H1 (cell line): ENCODE data around the gene PKP1. TPM values are rescaled to one million over a fixed set of nuclear protein-coding genes. Genes with fewer than 3 reads are reported as not detected.
"Not testable (repeated sequence)": the region's sequence is repeated elsewhere in the genome, so short reads cannot be mapped to it uniquely, and the experiment has no call there.

ENCODE experiments used
- CTCF ChIA-PET: fragments of 300-600 bp; sonication (Branson Sonifier 250); formaldehyde crosslinking; loops from one replicate; lab custom pipeline; 2021; ENCODE audit not compliant: partially characterized antibody; lab: Charles Lee
- POLR2A ChIA-PET: fragments of 300-600 bp; sonication (Branson Sonifier 250); formaldehyde crosslinking; loops from one replicate; lab custom pipeline; 2021; ENCODE audit warnings: inconsistent platforms; ENCODE audit not compliant: partially characterized antibody; lab: Charles Lee
- DNase-seq, 2 experiments: peaks; one replicate each; pipeline versions ENCODE4 v3.0.0 to v3.0.0-alpha.2; 2010 to 2022; ENCODE audit warnings: low spot score in 2 of 2, low read depth in 1 of 2, mixed read lengths in 1 of 2
- FAIRE-seq: peaks from 2 replicates; lab custom pipeline; 2011; peaks lifted over from hg19 to GRCh38; lab: Jason Lieb, UNC
- H2AFZ ChIP-seq: 2 replicates; pipeline ENCODE4 v1.8.1; 2012; ENCODE audit warnings: low read length, inconsistent platforms
- H2AK5ac ChIP-seq: 2 replicates; pipeline ENCODE4 v1.6.1; 2013; ENCODE audit warnings: low read depth, low read length
- H2BK120ac ChIP-seq: replicated peaks from 2 replicates; pipeline ENCODE3; 2013; ENCODE audit warnings: low read depth, low read length, inconsistent platforms
- H2BK12ac ChIP-seq: 2 replicates; pipeline ENCODE4 v1.6.1; 2013; ENCODE audit warnings: low read depth, low read length
- H2BK15ac ChIP-seq: 2 replicates; pipeline ENCODE4 v1.6.1; 2013; ENCODE audit warnings: low read length
- H2BK20ac ChIP-seq: 2 replicates; pipeline ENCODE4 v1.6.1; 2013; ENCODE audit warnings: low read length
- H2BK5ac ChIP-seq: 2 replicates; pipeline ENCODE4 v1.6.1; 2013; ENCODE audit warnings: low read depth, low read length
- H3K14ac ChIP-seq: 2 replicates; pipeline ENCODE4 v1.6.1; 2013; ENCODE audit warnings: inconsistent platforms; ENCODE audit not compliant: insufficient read length
- H3K18ac ChIP-seq: 2 replicates; pipeline ENCODE4 v1.6.1; 2013; ENCODE audit warnings: low read length; ENCODE audit errors: extremely low read depth
- H3K23ac ChIP-seq: 2 replicates; pipeline ENCODE4 v1.6.1; 2013; ENCODE audit warnings: inconsistent platforms; ENCODE audit not compliant: insufficient read length
- H3K23me2 ChIP-seq: 2 replicates; pipeline ENCODE4 v1.6.1; 2013; ENCODE audit warnings: low read depth, low read length
- H3K27ac ChIP-seq: 2 replicates; pipeline ENCODE4 v1.6.1; 2011; ENCODE audit warnings: low read depth, low read length, inconsistent platforms
- H3K27me3 ChIP-seq, 4 experiments: replicated peaks in 1 of 4; 1 replicate in 1 of 4; 2 replicates in 3 of 4; pipeline versions ENCODE4 v1.6.1 to v1.8.1; 2011 to 2013; ENCODE audit warnings: low read length in 3 of 4, mild to moderate bottlenecking in 3 of 4, inconsistent platforms in 2 of 4, mixed read lengths in 2 of 4, moderate library complexity in 1 of 4; ENCODE audit not compliant: control insufficient read depth in 3 of 4, insufficient read depth in 3 of 4; ENCODE audit errors: extremely low read depth in 1 of 4
- H3K36me3 ChIP-seq, 4 experiments: 2 replicates each; pipeline versions ENCODE4 v1.6.1 to v1.8.1; 2011 to 2013; ENCODE audit warnings: mild to moderate bottlenecking in 4 of 4, low read length in 3 of 4, moderate library complexity in 2 of 4, control low read depth in 1 of 4, inconsistent platforms in 1 of 4; ENCODE audit not compliant: insufficient read depth in 4 of 4, control insufficient read depth in 2 of 4
- H3K4ac ChIP-seq: replicated peaks from 2 replicates; pipeline ENCODE3; 2013; ENCODE audit warnings: low read length, low read depth, mixed read lengths, inconsistent platforms; ENCODE audit not compliant: insufficient read length
- H3K4me1 ChIP-seq, 4 experiments: replicated peaks in 1 of 4; 1 replicate in 1 of 4; 2 replicates in 3 of 4; pipeline versions ENCODE4 v1.6.1 to v1.8.1; 2011 to 2013; ENCODE audit warnings: low read length in 3 of 4, inconsistent platforms in 2 of 4, mixed read lengths in 1 of 4; ENCODE audit not compliant: insufficient read depth in 4 of 4, control insufficient read depth in 3 of 4
- H3K4me2 ChIP-seq, 2 experiments: 2 replicates each; pipeline versions ENCODE4 v1.6.1 to v1.8.1; 2011 to 2013; ENCODE audit warnings: low read depth in 2 of 2, low read length in 2 of 2, control low read depth in 1 of 2, inconsistent platforms in 1 of 2, mild to moderate bottlenecking in 1 of 2; ENCODE audit not compliant: insufficient read depth in 1 of 2
- H3K4me3 ChIP-seq, 4 experiments: fragments of 200-600, 300-600 bp in 1 of 4; sonication (generic), shearing (Covaris generic), sonication (Bioruptor Twin) in 1 of 4; 2 replicates each; pipeline versions ENCODE4 v1.5.1 to v1.8.1; 2011 to 2016; ENCODE audit warnings: low read length in 4 of 4, low read depth in 3 of 4, control low read depth in 2 of 4, inconsistent platforms in 2 of 4, mild to moderate bottlenecking in 2 of 4, mixed read lengths in 1 of 4, moderate library complexity in 1 of 4; ENCODE audit not compliant: insufficient read depth in 2 of 4; ENCODE audit errors: extremely low read depth in 1 of 4
- H3K56ac ChIP-seq: replicated peaks from 2 replicates; pipeline ENCODE3; 2013; ENCODE audit warnings: low read depth, mild to moderate bottlenecking, mixed read lengths, low read length, inconsistent platforms; ENCODE audit not compliant: insufficient read length
- H3K79me1 ChIP-seq: 2 replicates; pipeline ENCODE4 v1.6.1; 2013; ENCODE audit warnings: low read depth, low read length, control low read depth
- H3K79me2 ChIP-seq, 2 experiments: 2 replicates each; pipeline versions ENCODE4 v1.6.1 to v1.8.1; 2012 to 2013; ENCODE audit warnings: low read length in 2 of 2, mild to moderate bottlenecking in 2 of 2, inconsistent platforms in 1 of 2; ENCODE audit not compliant: insufficient read depth in 2 of 2, control insufficient read depth in 1 of 2
- H3K9ac ChIP-seq, 4 experiments: replicated peaks in 1 of 4; 1 replicate in 1 of 4; 2 replicates in 3 of 4; pipeline versions ENCODE4 v1.6.1 to v1.8.1; 2011 to 2013; ENCODE audit warnings: low read depth in 3 of 4, low read length in 3 of 4, control low read depth in 2 of 4, mild to moderate bottlenecking in 2 of 4, moderate library complexity in 2 of 4, inconsistent platforms in 1 of 4; ENCODE audit errors: extremely low read depth in 1 of 4
- H3K9me3 ChIP-seq, 2 experiments: 2 replicates each; pipeline versions ENCODE4 v1.6.1 to v1.8.1; 2012 to 2013; ENCODE audit warnings: mild to moderate bottlenecking in 2 of 2, moderate library complexity in 2 of 2, control low read depth in 1 of 2, inconsistent platforms in 1 of 2, low read depth in 1 of 2, low read length in 1 of 2, mixed read lengths in 1 of 2; ENCODE audit not compliant: insufficient read depth in 2 of 2
- H4K20me1 ChIP-seq, 2 experiments: replicated peaks in 1 of 2; 2 replicates each; pipeline versions ENCODE3 to v1.8.1; 2011 to 2013; ENCODE audit warnings: inconsistent platforms in 2 of 2, low read length in 2 of 2, mild to moderate bottlenecking in 1 of 2; ENCODE audit not compliant: insufficient read depth in 2 of 2, control insufficient read depth in 1 of 2
- H4K5ac ChIP-seq: 2 replicates; pipeline ENCODE4 v1.6.1; 2013; ENCODE audit warnings: low read length, low read depth, mixed read lengths, inconsistent platforms; ENCODE audit not compliant: insufficient read length
- H4K8ac ChIP-seq: 2 replicates; pipeline ENCODE4 v1.8.0; 2013; ENCODE audit warnings: mild to moderate bottlenecking, moderate library complexity, low read length, inconsistent platforms; ENCODE audit not compliant: insufficient read depth; ENCODE audit errors: extremely low read depth
- H4K91ac ChIP-seq: replicated peaks from 2 replicates; pipeline ENCODE3; 2013; ENCODE audit warnings: low read length, mixed read lengths, inconsistent platforms; ENCODE audit not compliant: insufficient read length
- WGBS, 2 experiments: shearing (Covaris generic) in 1 of 2; methylation state at CpG; one replicate each; pipeline versions ENCODE4 v1.1.6 to v1.1.7; 2013 to 2015; ENCODE audit warnings: low lambda C conversion rate in 2 of 2, mixed read lengths in 2 of 2, inconsistent platforms in 1 of 2, low coverage in 1 of 2, missing lambda C conversion rate in 1 of 2; ENCODE audit not compliant: insufficient replicate concordance in 2 of 2, insufficient coverage in 1 of 2, insufficient read length in 1 of 2; ENCODE audit errors: extremely low coverage in 1 of 2, missing lambda C conversion rate in 1 of 2; 5-methylcytosine and 5-hydroxymethylcytosine counted together
- polyA plus RNA-seq, 7 experiments: library from polyadenylated mRNA; depleted of rRNA in 3 of 7; stranded (reverse) in 5 of 7; unstranded in 2 of 7; fragments of >200 nt in 5 of 7; fragments of 200-250 nt in 2 of 7; gene quantifications; 1 replicate in 5 of 7; 2 replicates in 1 of 7; 4 replicates in 1 of 7; pipeline versions ENCODE4 v1.2.1 to v1.2.3, GENCODE V29; 2011 to 2013; ENCODE audit warnings: missing spikeins in 2 of 7, mixed read lengths in 2 of 7
- total RNA-seq: library from RNA; stranded (reverse); fragmentation: NEBNext Ultra II Directional; extraction: Animal tissue kit (Norgen Biotek cat#: 25700); gene quantifications from 2 replicates; pipeline ENCODE4 v1.2.1, GENCODE V29; 2021

Gene PKP1
- total and polyA plus RNA-seq, 2 of the 8 experiments (the other 6 are each of a cell fraction or from before 2014, with no cell fraction given), result 0.21 to 0.95 TPM

- CTCF ChIA-PET, result interaction anchor here (1.7 to 2.3 kb wide), 2 partner anchors 15 to 20 kb away, joined by 4 to 6 read pairs; no protein-coding TSS in a partner anchor
- H2AFZ ChIP-seq, H3K56ac ChIP-seq, H3K4me3 ChIP-seq, H3K79me2 ChIP-seq, H2BK120ac ChIP-seq, H4K20me1 ChIP-seq, H3K36me3 ChIP-seq, DNase-seq, H3K4ac ChIP-seq, H2AK5ac ChIP-seq, H3K27me3 ChIP-seq, H3K23ac ChIP-seq, H2BK20ac ChIP-seq, H3K4me1 ChIP-seq, H3K23me2 ChIP-seq, H3K27ac ChIP-seq, H3K9ac ChIP-seq, H4K8ac ChIP-seq, POLR2A ChIA-PET, H2BK12ac ChIP-seq, H3K79me1 ChIP-seq, H4K91ac ChIP-seq, H3K14ac ChIP-seq, H3K18ac ChIP-seq, H3K4me2 ChIP-seq, H2BK5ac ChIP-seq, FAIRE-seq, H4K5ac ChIP-seq, H2BK15ac ChIP-seq, H3K9me3 ChIP-seq: not testable (repeated sequence)
- WGBS, 2 experiments, result 92% methylated on average over 8 of the region's 11 CpGs; no CpG with 5 or more reads in 1 of the 2 experiments
Measured at GRCh38 chr1:201239646-201240045, 43.7 kb upstream of the PKP1 start.
